Suprapubic skin (tissue), 4 donors: ENCODE data around the gene HELZ. TPM values are rescaled to one million over a fixed set of nuclear protein-coding genes. Genes with fewer than 3 reads are reported as not detected.
"Not testable (repeated sequence)": the region's sequence is repeated elsewhere in the genome, so short reads cannot be mapped to it uniquely, and the experiment has no call there.

Experiments
- DNase-seq, 2 donors: peaks; one replicate each; pipeline ENCODE4 v3.0.0-alpha.2; 2019; ENCODE audit warnings: low spot score in 2 of 2
- H3K27ac ChIP-seq: fragments of 200-600 bp; sonication (generic); one replicate; pipeline ENCODE4 v1.5.1; 2019
- H3K27me3 ChIP-seq: fragments of 200-600 bp; sonication (generic); one replicate; pipeline ENCODE4 v1.5.1; 2019
- H3K36me3 ChIP-seq: fragments of 200-600 bp; sonication (generic); one replicate; pipeline ENCODE4 v1.5.1; 2019
- H3K4me1 ChIP-seq: fragments of 200-600 bp; sonication (generic); one replicate; pipeline ENCODE4 v1.5.1; 2019
- H3K4me3 ChIP-seq: fragments of 200-600 bp; sonication (generic); one replicate; pipeline ENCODE4 v1.5.1; 2019; ENCODE audit warnings: mild to moderate bottlenecking
- H3K9me3 ChIP-seq: fragments of 200-600 bp; sonication (generic); one replicate; pipeline ENCODE4 v1.5.1; 2019
- EP300 ChIP-seq: sonication (generic); formaldehyde crosslinking; IDR thresholded peaks from one replicate; pipeline ENCODE4 v1.6.1; 2017; ENCODE audit warnings: antibody characterized with exemption
- POLR2A ChIP-seq, 2 donors: fragments of 450-650 bp; IDR thresholded peaks; one replicate each; pipeline ENCODE4 v1.6.1; 2017; ENCODE audit warnings: antibody characterized with exemption in 2 of 2, mild to moderate bottlenecking in 2 of 2, moderate library complexity in 2 of 2
- POLR2AphosphoS5 ChIP-seq, 3 donors: sonication (generic); formaldehyde crosslinking; IDR thresholded peaks; one replicate each; pipeline ENCODE4 v1.6.1; 2017; ENCODE audit warnings: antibody characterized with exemption in 3 of 3
- WGBS: methylation state at CpG from one replicate; pipeline ENCODE4 v1.1.5; 2018; 5-methylcytosine and 5-hydroxymethylcytosine counted together
- total RNA-seq, 4 donors: library from RNA; depleted of rRNA; stranded (reverse); fragments of >200 nt; gene quantifications; one replicate each; pipeline ENCODE4 v1.1.0, GENCODE V29; 2016
- TF ChIP-seq, protein P1 (sequence below), 2 donors: fragments of 200-600 bp in 1 of 2; fragments of 450-650 bp in 1 of 2; sonication (generic) in 1 of 2; IDR thresholded peaks; one replicate each; pipeline ENCODE4 v1.5.1; 2016 to 2019; ENCODE audit warnings: antibody characterized with exemption in 2 of 2, mild to moderate bottlenecking in 1 of 2, moderate library complexity in 1 of 2

Gene HELZ
- total RNA-seq, 4 donors from 2014 or later = 30.9 to 88.5 (median 36.7) TPM

DNA sequence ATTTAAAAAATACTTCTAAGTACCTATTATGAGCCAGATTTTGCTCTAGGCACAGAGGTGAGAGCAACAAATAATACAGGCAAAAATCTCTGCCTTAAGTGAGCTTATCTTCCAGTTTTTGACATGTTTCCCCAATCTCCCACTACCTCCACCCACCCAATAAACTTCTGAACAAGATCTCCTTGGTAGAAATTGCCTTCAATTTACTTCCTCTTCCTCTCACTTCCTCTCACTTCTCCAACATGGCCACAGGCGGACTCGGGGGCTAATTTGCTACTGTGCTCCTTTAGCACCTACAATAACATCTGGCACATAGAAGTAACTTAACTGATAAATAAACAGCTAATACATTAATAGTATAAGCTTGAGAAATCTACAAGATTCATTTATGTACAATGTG lies 118.0 kb downstream of the HELZ start:
- Histone ChIP-seq H3K9me3 (no peaks in the 10 kb centered on the region), H3K4me3 (no peak overlapping the region), H3K36me3 (peaks cover 14% of the 10 kb centered on the region), H3K4me1 (no peaks in the 10 kb centered on the region), H3K27ac (no peak overlapping the region), H3K27me3 (no peaks in the 10 kb centered on the region)
- no peak for DNase-seq
- 32% methylated on average over 2 of the region's 2 CpGs for WGBS
- no peak for TF ChIP-seq POLR2AphosphoS5 (IDR thresholded peaks at IDR 0.05)
- TF ChIP-seq, protein P1, sequence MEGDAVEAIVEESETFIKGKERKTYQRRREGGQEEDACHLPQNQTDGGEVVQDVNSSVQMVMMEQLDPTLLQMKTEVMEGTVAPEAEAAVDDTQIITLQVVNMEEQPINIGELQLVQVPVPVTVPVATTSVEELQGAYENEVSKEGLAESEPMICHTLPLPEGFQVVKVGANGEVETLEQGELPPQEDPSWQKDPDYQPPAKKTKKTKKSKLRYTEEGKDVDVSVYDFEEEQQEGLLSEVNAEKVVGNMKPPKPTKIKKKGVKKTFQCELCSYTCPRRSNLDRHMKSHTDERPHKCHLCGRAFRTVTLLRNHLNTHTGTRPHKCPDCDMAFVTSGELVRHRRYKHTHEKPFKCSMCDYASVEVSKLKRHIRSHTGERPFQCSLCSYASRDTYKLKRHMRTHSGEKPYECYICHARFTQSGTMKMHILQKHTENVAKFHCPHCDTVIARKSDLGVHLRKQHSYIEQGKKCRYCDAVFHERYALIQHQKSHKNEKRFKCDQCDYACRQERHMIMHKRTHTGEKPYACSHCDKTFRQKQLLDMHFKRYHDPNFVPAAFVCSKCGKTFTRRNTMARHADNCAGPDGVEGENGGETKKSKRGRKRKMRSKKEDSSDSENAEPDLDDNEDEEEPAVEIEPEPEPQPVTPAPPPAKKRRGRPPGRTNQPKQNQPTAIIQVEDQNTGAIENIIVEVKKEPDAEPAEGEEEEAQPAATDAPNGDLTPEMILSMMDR (IDR thresholded peaks at IDR 0.05) = no peak
- no peak for TF ChIP-seq POLR2A (IDR thresholded peaks at IDR 0.05)
- no peak for TF ChIP-seq EP300

DNA sequence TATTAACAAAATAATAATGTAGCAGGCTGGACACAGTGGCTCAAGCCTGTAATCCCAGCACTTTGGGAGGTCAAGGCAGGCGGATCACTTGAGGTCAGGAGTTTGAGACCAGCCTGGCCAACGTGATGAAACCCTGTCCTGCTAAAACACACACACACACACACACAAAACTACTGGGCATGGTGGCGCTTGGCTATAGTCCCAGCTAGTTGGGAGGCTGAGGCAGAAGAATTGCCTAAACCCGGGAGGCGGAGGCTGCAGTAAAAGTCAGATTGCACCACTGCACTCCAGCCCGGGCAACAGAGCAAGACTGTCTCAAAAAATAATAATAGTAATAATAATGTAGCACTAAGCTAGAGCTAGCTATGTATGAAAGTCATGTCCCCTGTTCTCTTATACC lies 118.5 kb downstream of the HELZ start:
- not testable (repeated sequence) for H3K27me3 ChIP-seq, H3K27ac ChIP-seq, H3K4me3 ChIP-seq, DNase-seq, H3K9me3 ChIP-seq, H3K4me1 ChIP-seq
- WGBS = 92% methylated on average over 6 of the region's 6 CpGs
- peaks cover 14% of the 10 kb centered on the region for H3K36me3 ChIP-seq

DNA sequence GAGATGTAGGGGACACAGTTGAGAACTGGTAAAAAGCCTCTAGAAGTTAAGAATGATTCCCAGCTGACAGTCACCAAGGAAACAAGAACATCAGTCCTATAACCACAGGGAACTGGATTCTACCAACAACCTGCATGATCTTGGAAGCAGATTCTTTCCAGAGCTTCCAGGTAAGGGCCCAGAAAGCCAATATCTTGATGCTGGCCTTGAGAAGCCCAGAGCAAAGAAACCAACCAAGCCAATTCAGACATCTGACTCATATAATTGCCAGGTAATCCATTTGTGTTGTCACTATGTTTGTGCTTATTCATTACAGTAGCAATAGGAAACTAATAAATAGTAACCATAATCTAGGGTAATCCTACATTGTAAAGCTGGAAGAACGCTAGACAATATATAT lies 119.1 kb downstream of the HELZ start:
- peaks cover 14% of the 10 kb centered on the region for H3K36me3 ChIP-seq

DNA sequence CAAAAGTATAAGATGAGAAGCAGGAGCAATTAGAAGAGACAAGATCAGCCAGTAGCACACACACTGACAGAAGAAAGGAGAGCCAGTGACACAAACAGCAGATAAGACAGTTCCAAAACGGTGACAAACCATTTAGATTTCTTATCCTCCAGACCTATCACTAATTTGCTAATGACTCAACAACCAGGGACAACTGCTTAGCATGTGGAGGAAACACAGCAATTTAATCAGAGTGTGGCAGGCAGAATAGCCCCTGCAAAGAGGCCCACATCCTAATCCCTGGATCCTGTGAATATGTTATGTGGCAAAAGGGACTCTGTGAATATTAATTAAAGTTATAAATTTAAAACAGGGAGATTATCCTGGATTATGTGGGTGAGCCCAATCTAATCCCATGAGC lies 119.6 kb downstream of the HELZ start:
- Histone ChIP-seq H3K36me3 (peaks cover 16% of the 10 kb centered on the region), H3K27ac (no peak overlapping the region), H3K9me3 (no peaks in the 10 kb centered on the region), H3K4me3 (no peak overlapping the region), H3K27me3 (no peaks in the 10 kb centered on the region), H3K4me1 (no peaks in the 10 kb centered on the region)
- TF ChIP-seq POLR2A (IDR thresholded peaks at IDR 0.05) = no peak
- TF ChIP-seq EP300 = no peak
- TF ChIP-seq POLR2AphosphoS5 (IDR thresholded peaks at IDR 0.05) = no peak
- TF ChIP-seq, protein P1 (IDR thresholded peaks at IDR 0.05) = no peak
- no peak for DNase-seq
- WGBS = 37% methylated on average over 1 of the region's 1 CpG

More for the DNA sequence above, 119.1 kb downstream of the HELZ start:
- Histone ChIP-seq H3K4me3 (no peak overlapping the region), H3K9me3 (no peaks in the 10 kb centered on the region), H3K27ac (no peak overlapping the region), H3K4me1 (no peaks in the 10 kb centered on the region), H3K27me3 (no peaks in the 10 kb centered on the region)
- no peak for TF ChIP-seq EP300
- TF ChIP-seq, protein P1 (IDR thresholded peaks at IDR 0.05) = no peak
- no peak for TF ChIP-seq POLR2AphosphoS5 (IDR thresholded peaks at IDR 0.05)
- 100% methylated on average over 1 of the region's 1 CpG for WGBS
- DNase-seq = no peak

DNA sequence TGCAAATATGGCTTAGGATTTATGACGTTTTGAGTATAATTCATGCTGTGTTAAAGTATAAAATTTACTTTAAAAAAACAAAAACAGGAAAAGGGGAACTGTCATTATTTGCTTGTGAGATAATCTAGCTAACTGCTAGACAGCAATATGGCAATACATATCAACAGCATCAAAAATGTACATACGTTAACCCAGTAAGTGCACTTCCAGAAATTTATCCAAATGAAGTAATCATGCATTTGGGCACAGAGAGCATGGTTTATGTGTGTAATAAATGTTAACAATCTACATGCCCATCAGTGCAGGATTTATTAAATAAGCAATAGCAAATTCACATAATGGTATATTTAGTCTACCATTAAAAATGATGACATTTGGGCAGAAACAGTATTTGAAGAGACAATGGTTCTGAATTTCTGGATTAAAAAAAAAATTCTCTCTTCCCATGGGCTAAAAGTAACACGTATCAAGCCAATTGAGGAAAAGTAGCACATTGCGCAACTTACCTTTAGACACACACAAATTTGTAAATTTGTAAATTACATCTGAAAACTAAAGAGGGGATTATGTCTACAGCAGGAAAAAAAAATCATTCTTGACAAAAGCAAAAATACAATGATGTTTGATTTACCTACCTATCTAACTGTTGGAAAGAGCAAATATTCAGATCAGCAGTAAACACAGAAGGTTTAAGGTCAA lies 120.4 kb downstream of the HELZ start:
- no peak for DNase-seq
- Histone ChIP-seq H3K27ac (no peak overlapping the region), H3K4me1 (no peaks in the 10 kb centered on the region), H3K4me3 (no peak overlapping the region), H3K27me3 (no peaks in the 10 kb centered on the region), H3K9me3 (no peaks in the 10 kb centered on the region), H3K36me3 (peaks cover 20% of the 10 kb centered on the region)
- 89% methylated on average over 4 of the region's 4 CpGs for WGBS
- TF ChIP-seq, protein P1 (IDR thresholded peaks at IDR 0.05) = no peak
- TF ChIP-seq POLR2A (IDR thresholded peaks at IDR 0.05) = no peak
- no peak for TF ChIP-seq POLR2AphosphoS5 (IDR thresholded peaks at IDR 0.05)
- TF ChIP-seq EP300 = no peak

DNA sequence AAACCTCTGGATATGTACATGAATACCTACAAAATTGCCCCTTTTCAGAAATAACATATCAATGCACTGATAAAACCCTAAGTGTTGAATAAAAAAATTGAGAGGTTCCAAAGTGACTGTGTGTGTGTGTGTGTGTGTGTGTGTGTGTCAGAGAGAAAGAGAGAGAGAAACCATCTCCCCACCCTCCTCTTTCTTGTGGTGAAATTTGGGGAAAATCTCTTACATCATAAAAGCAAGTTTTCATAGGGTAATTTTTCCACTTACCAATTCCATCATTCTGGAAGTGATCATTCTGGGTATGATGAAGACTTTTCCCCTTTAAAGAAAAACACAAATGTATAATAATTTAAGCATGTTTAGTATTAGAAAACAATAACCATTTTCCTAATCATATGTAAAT lies 121.3 kb downstream of the HELZ start:
- H3K36me3 ChIP-seq = peaks cover 28% of the 10 kb centered on the region
- no peaks in the 10 kb centered on the region for H3K9me3 ChIP-seq
- H3K4me1 ChIP-seq = no peaks in the 10 kb centered on the region
- H3K4me3 ChIP-seq = no peak overlapping the region
- no peak overlapping the region for H3K27ac ChIP-seq
- TF ChIP-seq EP300 (no peak), POLR2AphosphoS5 (IDR thresholded peaks at IDR 0.05) (no peak), POLR2A (IDR thresholded peaks at IDR 0.05) (no peak)
- TF ChIP-seq, protein P1 (IDR thresholded peaks at IDR 0.05) = no peak
- no peaks in the 10 kb centered on the region for H3K27me3 ChIP-seq
- DNase-seq = no peak
